GM18507 (cell line): ENCODE data around the gene SLC22A15.
"Not testable (repeated sequence)": the region's sequence is repeated elsewhere in the genome, so short reads cannot be mapped to it uniquely, and the experiment has no call there.

Source experiments
- DNase-seq: peaks from one replicate; pipeline ENCODE4 v3.0.0; 2011; ENCODE audit warnings: low read depth; ENCODE audit not compliant: insufficient read length; ENCODE audit errors: extremely low spot score
- FAIRE-seq: peaks from 2 replicates; lab custom pipeline; 2011; peaks lifted over from hg19 to GRCh38; lab: Jason Lieb, UNC

Gene SLC22A15

DNA sequence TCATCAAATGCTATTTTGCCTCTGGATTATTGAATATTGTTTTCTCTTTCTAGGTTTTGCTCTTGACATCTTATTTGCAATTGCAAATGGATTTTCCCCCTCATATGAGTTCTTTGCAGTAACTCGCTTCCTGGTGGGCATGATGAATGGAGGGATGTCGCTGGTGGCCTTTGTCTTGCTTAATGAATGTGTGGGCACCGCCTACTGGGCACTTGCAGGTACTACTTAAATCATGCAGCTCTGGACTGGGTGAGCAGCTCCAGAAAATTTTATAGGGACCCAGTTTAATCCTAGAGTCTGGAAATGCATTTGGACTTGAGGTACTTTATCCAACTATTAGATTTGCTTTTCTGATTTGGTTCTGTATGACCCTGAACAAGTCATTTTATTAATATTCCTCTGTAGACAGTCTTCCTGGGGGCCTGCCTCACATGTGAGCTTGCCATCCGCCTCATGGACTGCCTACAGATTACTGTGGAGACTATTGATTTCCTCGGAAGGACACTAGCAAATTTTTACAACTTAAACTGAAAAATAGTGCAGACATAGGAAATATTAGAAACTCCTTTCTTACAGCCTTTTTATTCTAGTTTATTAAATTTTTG is 44.5 kb downstream of the SLC22A15 start:
- peak; percentile 69 for FAIRE-seq
- DNase-seq: peak; percentile 46

DNA sequence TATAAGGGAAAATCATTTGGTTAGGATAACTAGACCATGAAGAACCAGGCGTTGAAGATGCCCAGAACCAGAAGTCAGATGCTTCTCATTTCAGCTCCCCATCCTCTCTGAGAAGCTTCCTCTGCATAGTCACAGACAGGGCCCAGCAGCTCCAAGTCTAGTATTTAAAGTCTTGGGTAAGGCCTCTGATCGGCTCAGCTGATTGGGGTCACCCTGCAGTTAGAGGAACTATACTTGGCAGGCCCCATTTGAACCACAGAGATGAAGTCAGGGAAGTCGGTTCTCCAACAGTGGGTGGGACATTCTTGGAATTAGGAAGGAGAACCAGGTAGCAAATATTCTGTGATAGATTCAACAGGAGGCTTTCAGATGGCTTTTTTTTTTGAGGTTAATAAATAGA is 48.3 kb downstream of the SLC22A15 start:
- FAIRE-seq (no peak), DNase-seq (no peak)

- DNase-seq: no peak
- FAIRE-seq: no peak
Observed at GRCh38 chr1:116026631-116027030, 50.3 kb downstream of the SLC22A15 start.

- no peak for FAIRE-seq
- DNase-seq: no peak
Observed at GRCh38 chr1:116031302-116031835, 55.1 kb downstream of the SLC22A15 start.

GRCh38 chr1:116033322-116033721 is 57.0 kb downstream of the SLC22A15 start:
- DNase-seq: no peak
- FAIRE-seq: no peak

GRCh38 chr1:116036255-116036654 is 59.9 kb downstream of the SLC22A15 start:
- FAIRE-seq (no peak), DNase-seq (no peak)

DNA sequence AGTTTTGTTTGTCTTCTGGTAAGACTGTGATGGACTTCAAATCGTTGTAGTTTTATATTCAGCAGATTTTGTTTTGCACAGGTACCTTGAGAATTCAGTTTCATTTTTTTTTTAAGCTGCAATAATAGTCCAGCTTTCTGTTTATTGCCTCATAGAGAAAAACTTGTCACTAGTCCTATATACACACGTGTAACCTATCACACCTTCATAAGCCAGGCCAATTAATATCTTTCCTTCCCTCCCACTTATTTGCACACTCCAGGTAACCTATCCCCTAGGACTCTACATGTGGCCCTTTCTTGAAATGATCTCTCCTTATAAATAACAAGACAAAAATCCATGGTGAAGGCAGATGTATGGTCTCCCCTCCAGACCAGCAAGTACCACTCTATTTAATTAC is 62.4 kb downstream of the SLC22A15 start:
- DNase-seq (no peak), FAIRE-seq (no peak)

DNA sequence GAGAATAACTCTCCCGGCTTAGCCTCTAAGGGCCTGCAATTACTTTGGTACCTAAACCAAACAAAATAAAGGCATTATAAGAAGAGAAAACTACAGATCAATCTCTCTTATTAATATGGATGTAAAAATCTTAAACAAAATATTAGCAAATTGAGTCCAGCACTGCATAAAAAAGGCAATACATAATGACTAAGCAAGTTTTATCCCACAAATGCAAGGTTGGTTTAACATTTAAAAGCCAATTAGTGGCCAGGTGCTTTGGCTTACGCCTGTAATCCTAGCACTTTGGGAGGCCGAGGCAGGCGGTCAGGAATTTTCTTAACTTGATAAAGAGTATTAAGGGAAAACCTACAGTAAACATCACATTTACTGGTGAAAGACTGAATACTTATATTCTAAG is 67.8 kb downstream of the SLC22A15 start:
- FAIRE-seq (no peak), DNase-seq (no peak)

DNA sequence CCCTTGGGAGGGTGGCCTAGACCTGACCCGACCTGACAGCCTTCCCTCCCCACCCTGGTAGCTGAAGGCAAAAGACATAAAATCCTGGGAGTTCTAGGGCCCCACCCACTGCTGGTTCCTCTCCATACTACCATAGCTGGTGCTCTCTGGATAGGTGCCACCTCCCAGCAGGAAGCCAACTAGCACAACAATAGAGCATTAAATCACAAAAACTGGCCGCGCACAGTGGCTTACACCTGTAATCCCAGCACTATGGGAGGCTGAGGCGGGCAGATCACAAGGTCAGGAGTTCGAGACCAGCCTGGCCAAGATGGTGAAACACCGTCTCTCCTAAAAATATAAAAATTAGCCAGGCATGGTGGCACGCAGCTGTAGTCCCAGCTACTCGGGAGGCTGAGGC is 70.6 kb downstream of the SLC22A15 start:
- FAIRE-seq, DNase-seq: not testable (repeated sequence)

- FAIRE-seq: not testable (repeated sequence)
Observed at GRCh38 chr1:116051896-116052295, 75.6 kb downstream of the SLC22A15 start.

GRCh38 chr1:116062201-116062600 is 85.9 kb downstream of the SLC22A15 start:
- FAIRE-seq: no peak
- DNase-seq: no peak

More at GRCh38 chr1:116051896-116052295, 75.6 kb downstream of the SLC22A15 start:
- not testable (repeated sequence) for DNase-seq

GRCh38 chr1:116064616-116065015 is 88.3 kb downstream of the SLC22A15 start:
- FAIRE-seq (no peak), DNase-seq (no peak)

GRCh38 chr1:116066868-116067565 is 90.7 kb downstream of the SLC22A15 start:
- FAIRE-seq (no peak), DNase-seq (no peak)

DNA sequence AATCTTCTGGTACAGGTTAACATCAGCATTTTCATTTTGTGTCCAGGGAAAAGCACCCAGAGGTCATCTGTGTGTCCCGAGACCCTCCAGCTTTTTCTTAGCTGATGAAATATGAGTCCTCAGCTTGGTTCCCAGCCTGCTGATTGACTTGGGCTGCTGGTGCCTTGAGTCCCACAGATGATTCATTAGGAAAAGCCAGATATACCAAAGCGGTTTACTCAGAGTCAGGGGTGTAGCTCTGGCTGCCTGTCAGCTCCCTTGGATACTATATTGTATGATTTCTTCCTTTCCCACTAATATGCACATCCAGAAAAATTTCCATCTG is 91.2 kb downstream of the SLC22A15 start:
- FAIRE-seq (no peak), DNase-seq (no peak)

DNA sequence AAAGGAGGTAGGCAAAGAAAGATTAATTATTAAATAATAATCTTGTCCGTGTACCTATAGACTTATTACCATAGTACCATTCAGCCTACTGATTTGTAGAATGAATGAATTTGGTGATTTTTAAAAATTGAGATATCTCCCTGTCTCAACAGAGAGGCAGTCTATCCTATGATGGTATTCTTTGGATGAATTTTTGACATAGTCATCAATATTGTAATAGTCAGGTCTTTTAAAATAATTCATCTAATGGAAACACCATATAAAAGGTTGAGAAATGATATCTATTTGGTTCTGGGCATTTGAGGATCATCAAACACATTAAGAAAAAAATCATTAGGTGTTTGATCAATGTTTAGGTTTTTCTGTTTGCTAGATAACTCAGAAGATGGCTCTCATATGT is 99.3 kb downstream of the SLC22A15 start:
- FAIRE-seq (no peak), DNase-seq (no peak)

DNA sequence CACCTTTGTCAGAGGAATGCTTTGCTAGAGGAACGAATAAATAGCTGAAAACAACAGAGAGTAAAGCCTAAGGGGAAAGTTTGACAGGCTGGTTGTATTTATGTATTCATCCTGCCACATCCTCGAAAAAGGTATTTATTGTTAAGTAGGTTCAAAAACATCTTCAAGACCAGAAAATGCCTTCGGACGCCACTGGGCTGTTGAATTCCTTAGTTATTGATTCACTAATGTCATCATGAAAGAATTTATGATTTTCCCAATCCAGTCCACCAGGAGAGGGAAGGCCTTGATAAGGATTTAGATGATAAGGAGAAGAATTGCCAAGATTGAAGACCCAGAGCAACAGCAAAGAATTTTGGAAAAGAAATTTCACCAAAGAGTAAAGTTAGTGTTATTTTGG is 99.7 kb downstream of the SLC22A15 start:
- FAIRE-seq (no peak), DNase-seq (no peak)

DNA sequence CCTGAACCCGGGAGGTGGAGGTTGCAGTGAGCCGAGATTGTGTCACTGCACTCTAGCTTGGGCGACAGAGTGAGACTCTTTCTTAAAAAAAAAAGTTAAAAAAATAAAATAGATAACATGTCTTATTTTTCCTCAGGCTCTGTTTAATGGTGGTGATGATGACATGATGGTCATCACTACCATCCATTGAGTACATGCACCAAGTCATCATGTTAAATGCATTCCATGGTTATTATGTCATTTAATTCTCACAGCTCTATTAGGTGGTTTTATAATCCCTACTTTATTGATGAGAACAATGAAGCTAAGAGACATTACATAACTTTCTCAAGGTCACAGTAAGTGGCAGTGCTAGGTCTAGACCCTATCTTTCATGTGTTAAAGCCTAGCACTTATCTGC is 100.5 kb downstream of the SLC22A15 start:
- DNase-seq (no peak), FAIRE-seq (no peak)

GRCh38 chr1:116078699-116079223 is 102.4 kb downstream of the SLC22A15 start:
- FAIRE-seq: no peak
- no peak for DNase-seq

DNA sequence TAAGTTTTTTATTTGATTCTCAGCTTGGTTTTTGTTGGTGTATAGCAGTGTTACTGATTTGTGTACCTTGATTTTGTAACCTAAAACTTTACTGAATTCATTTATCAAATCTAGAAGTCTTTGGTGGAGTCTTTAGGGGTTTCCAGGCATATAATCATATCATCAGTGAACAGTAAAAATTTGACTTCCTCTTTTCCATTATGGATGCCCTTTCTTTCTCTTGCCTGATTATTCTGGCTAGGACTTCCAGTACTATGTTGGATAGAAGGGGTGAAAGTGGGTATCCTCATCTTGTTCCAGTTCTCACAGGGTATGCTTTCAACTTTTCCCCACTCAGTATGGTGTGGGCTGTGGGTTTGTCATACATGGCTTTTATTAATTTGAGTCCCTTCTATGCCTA is 111.3 kb downstream of the SLC22A15 start:
- FAIRE-seq (no peak), DNase-seq (no peak)

DNA sequence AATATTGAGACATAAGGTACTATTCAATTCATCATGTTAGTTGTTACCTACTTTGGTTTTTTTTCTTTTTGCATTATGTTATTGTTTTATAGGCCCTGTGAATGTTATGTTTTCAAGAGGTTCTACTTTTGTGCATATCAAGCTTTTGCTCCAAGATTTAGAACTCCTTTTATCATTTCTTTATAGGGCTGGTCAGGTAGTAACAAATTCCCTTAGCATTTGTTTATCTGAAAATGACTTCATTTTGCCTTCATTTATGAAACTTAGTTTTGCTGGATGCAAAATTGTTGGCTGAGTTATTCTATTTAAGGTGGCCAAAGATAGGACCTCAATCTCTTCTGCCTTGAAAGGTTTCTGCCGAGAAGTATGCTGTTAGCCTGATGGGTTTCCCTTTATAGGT is 113.6 kb downstream of the SLC22A15 start:
- DNase-seq: no peak
- FAIRE-seq: no peak

- DNase-seq: no peak
- FAIRE-seq: no peak
Observed at GRCh38 chr1:116091083-116091482, 114.8 kb downstream of the SLC22A15 start.
